ENCODE measurements around the gene IFIT1.
"Not testable (repeated sequence)": the region's sequence is repeated elsewhere in the genome, so short reads cannot be mapped to it uniquely, and the experiment has no call there.

DNA sequence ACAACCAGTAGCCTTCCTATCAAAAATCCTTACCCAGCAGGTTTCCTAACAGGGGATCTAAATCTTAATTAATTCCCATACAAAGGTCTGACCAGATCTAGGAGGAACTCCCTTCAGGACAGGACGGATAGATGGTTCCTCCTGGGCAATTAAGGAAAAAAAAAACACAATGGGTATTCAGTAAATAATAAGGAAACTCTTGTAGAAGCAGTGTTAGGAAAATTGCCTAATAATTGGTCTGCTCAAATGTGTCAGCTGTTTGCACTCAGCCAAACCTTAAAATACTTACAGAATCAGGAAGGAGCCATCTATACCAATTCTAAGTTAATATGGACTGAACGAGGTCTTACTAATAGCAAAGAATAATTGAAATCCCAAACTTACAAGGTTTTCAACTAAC is 18.7 kb downstream of the IFIT1 start:
- TF ChIP-seq, protein P1, sequence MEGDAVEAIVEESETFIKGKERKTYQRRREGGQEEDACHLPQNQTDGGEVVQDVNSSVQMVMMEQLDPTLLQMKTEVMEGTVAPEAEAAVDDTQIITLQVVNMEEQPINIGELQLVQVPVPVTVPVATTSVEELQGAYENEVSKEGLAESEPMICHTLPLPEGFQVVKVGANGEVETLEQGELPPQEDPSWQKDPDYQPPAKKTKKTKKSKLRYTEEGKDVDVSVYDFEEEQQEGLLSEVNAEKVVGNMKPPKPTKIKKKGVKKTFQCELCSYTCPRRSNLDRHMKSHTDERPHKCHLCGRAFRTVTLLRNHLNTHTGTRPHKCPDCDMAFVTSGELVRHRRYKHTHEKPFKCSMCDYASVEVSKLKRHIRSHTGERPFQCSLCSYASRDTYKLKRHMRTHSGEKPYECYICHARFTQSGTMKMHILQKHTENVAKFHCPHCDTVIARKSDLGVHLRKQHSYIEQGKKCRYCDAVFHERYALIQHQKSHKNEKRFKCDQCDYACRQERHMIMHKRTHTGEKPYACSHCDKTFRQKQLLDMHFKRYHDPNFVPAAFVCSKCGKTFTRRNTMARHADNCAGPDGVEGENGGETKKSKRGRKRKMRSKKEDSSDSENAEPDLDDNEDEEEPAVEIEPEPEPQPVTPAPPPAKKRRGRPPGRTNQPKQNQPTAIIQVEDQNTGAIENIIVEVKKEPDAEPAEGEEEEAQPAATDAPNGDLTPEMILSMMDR (IDR thresholded peaks at IDR 0.05): not testable (repeated sequence)
- not testable (repeated sequence) for TF ChIP-seq EP300 (IDR thresholded peaks at IDR 0.05)

All from stomach (tissue), 4 donors.